PC-3 (cell line): Measurements from ENCODE around the gene SYCP2L.

Experiments
- EZH2 ChIP-seq: fragments of 300-600 bp; sonication (generic); IDR thresholded peaks from one replicate; pipeline ENCODE4 v1.6.1; 2017; ENCODE audit warnings: antibody characterized with exemption, mild to moderate bottlenecking, low read length; ENCODE audit not compliant: unreplicated experiment
- EZH2phosphoT487 ChIP-seq: fragments of 300-600 bp; sonication (generic); IDR thresholded peaks from 2 replicates; pipeline ENCODE4 v1.6.1; 2018; ENCODE audit warnings: mild to moderate bottlenecking, antibody characterized with exemption, low read length, borderline replicate concordance
- TF ChIP-seq, protein P1 (sequence below): fragments of 300-600 bp; sonication (generic); conservative IDR thresholded peaks from 2 replicates; pipeline ENCODE4 v1.5.1; 2017; ENCODE audit warnings: antibody characterized with exemption, low read depth, mild to moderate bottlenecking, low read length

DNA sequence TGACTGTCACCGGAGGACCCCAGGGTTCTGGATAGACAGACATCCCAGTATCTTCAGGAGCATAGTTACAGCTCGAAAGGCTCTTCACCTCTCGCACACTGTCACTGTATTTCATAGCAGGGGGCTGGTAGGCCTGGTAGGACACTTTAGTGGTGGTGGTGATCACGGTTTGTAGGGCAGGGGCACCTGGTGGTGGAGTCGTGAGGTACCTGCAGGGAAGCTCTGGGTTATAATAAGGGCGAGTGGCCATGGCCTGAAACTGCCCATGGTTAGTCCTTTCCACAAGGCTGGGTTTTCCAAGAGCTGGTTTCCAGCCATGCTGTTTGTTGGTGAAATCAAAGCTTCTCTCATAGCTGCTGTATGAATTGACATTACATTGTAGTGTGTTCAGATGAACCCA is 12.6 kb upstream of the SYCP2L start:
- no peak for TF ChIP-seq EZH2
- TF ChIP-seq, protein P1, sequence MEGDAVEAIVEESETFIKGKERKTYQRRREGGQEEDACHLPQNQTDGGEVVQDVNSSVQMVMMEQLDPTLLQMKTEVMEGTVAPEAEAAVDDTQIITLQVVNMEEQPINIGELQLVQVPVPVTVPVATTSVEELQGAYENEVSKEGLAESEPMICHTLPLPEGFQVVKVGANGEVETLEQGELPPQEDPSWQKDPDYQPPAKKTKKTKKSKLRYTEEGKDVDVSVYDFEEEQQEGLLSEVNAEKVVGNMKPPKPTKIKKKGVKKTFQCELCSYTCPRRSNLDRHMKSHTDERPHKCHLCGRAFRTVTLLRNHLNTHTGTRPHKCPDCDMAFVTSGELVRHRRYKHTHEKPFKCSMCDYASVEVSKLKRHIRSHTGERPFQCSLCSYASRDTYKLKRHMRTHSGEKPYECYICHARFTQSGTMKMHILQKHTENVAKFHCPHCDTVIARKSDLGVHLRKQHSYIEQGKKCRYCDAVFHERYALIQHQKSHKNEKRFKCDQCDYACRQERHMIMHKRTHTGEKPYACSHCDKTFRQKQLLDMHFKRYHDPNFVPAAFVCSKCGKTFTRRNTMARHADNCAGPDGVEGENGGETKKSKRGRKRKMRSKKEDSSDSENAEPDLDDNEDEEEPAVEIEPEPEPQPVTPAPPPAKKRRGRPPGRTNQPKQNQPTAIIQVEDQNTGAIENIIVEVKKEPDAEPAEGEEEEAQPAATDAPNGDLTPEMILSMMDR, result no peak
- TF ChIP-seq EZH2phosphoT487, result no peak
